Measurements from ENCODE around the gene TCOF1. TPM values are rescaled to one million over a fixed set of nuclear protein-coding genes. Genes with fewer than 3 reads are reported as not detected.

The TCOF1 gene
- total and polyA plus RNA-seq, 2 experiments from 2014 or later = 86.8 to 165 TPM

DNA sequence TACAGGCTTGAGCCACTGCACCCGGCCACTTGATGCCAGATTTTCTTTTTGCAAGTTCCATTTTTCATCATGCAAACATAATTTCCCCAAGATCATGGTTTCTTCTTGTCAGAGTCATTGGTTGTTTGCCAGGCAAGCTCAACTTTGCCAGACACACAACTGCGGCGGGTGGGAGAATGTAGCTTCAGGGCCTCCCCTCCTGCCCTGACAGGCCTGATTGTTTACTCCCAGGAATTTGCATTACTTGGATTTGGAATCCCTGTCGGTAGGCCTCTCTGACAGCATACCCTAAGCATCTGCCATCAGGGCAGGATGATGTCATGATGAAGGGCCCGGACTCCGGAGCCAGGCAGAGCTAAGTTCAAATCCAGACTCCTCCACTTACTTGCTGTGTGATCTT, 77.0 kb downstream of the TCOF1 start:
- Mint-ChIP-seq H3K9me3 (no peaks in the 10 kb centered on the region), H3K36me3 (ENCODE audit: low read depth) (no peaks in the 10 kb centered on the region; the same call in 2 of the 3 replicates), H3K27me3 (ENCODE audit: insufficient read depth, low read depth, poor library complexity) (peaks cover 15% of the 10 kb centered on the region), H3K4me1 (peaks cover 4% of the 10 kb centered on the region; the same call in 1 of the 3 replicates), H3K27ac (no peak overlapping the region), H3K4me3 (no peak overlapping the region)
- no peaks in the 10 kb centered on the region for H3K79me2 ChIP-seq (replicated peaks; ENCODE audit: insufficient read depth)
- no peak overlapping the region for H3K27ac ChIP-seq (ENCODE audit: low read depth)
- no peaks in the 10 kb centered on the region for H3K36me3 ChIP-seq (ENCODE audit: insufficient read depth)
- DNase-seq (ENCODE audit: low spot score) = no peak
- no peak for ATAC-seq
- TF ChIP-seq ZNF114 (CRISPR knock-in tag; IDR thresholded peaks at IDR 0.05) (no peak), NANOG (IDR thresholded peaks at IDR 0.05; ENCODE audit: borderline replicate concordance) (no peak), POLR2AphosphoS5 (IDR thresholded peaks at IDR 0.05; ENCODE audit: low read depth) (no peak)
- TF ChIP-seq, protein P1, sequence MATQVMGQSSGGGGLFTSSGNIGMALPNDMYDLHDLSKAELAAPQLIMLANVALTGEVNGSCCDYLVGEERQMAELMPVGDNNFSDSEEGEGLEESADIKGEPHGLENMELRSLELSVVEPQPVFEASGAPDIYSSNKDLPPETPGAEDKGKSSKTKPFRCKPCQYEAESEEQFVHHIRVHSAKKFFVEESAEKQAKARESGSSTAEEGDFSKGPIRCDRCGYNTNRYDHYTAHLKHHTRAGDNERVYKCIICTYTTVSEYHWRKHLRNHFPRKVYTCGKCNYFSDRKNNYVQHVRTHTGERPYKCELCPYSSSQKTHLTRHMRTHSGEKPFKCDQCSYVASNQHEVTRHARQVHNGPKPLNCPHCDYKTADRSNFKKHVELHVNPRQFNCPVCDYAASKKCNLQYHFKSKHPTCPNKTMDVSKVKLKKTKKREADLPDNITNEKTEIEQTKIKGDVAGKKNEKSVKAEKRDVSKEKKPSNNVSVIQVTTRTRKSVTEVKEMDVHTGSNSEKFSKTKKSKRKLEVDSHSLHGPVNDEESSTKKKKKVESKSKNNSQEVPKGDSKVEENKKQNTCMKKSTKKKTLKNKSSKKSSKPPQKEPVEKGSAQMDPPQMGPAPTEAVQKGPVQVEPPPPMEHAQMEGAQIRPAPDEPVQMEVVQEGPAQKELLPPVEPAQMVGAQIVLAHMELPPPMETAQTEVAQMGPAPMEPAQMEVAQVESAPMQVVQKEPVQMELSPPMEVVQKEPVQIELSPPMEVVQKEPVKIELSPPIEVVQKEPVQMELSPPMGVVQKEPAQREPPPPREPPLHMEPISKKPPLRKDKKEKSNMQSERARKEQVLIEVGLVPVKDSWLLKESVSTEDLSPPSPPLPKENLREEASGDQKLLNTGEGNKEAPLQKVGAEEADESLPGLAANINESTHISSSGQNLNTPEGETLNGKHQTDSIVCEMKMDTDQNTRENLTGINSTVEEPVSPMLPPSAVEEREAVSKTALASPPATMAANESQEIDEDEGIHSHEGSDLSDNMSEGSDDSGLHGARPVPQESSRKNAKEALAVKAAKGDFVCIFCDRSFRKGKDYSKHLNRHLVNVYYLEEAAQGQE (IDR thresholded peaks at IDR 0.05; ENCODE audit: unreplicated experiment) = no peak
- TF ChIP-seq, protein P2, sequence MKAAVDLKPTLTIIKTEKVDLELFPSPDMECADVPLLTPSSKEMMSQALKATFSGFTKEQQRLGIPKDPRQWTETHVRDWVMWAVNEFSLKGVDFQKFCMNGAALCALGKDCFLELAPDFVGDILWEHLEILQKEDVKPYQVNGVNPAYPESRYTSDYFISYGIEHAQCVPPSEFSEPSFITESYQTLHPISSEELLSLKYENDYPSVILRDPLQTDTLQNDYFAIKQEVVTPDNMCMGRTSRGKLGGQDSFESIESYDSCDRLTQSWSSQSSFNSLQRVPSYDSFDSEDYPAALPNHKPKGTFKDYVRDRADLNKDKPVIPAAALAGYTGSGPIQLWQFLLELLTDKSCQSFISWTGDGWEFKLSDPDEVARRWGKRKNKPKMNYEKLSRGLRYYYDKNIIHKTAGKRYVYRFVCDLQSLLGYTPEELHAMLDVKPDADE (IDR thresholded peaks at IDR 0.05) = no peak
- no peak overlapping the region for H3K4me2 ChIP-seq
- no peaks in the 10 kb centered on the region for H3K9me2 ChIP-seq (ENCODE audit: insufficient read depth)
- no peaks in the 10 kb centered on the region for H3K4me1 ChIP-seq (ENCODE audit: insufficient read depth)
- H3K4me3 ChIP-seq = no peak overlapping the region
- no peaks in the 10 kb centered on the region for H3F3A ChIP-seq (replicated peaks; ENCODE audit: low read depth)
- H3K27me3 ChIP-seq (ENCODE audit: insufficient read depth) = no peaks in the 10 kb centered on the region
- H4K20me1 ChIP-seq (replicated peaks; ENCODE audit: insufficient read depth) = no peaks in the 10 kb centered on the region
- no peak overlapping the region for H2AFZ ChIP-seq

DNA sequence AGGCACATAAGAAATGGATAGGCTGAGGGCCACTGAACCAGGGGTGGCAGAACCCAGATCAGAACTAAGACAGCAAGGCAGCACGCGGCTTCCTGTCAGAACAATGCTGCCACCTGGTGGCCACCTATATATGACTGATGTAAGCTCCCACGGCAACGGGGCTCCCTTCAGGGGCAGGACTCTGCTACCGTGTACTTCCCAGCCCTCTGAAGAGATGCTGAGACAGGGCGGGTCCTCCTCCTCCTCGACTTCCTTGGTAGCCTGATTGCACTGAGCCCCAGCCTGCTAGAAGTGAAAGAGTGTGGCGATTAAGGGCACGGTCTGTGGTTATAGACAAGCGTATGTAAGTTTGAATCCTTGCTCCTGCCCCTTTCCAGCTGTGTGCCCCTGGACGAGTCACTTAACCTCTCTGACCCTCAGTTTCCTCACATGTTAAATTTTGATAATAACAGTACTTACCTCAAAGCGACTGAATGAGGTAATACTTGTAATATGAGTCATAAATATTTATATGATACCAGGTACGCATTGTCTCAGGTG, 78.7 kb downstream of the TCOF1 start:
- Histone ChIP-seq H3K27ac (ENCODE audit: low read depth) (no peak overlapping the region), H4K20me1 (replicated peaks; ENCODE audit: insufficient read depth) (no peaks in the 10 kb centered on the region), H3K4me3 (no peak overlapping the region), H3K9me2 (ENCODE audit: insufficient read depth) (no peaks in the 10 kb centered on the region), H3K27me3 (ENCODE audit: insufficient read depth) (no peaks in the 10 kb centered on the region), H3F3A (replicated peaks; ENCODE audit: low read depth) (peaks cover 8% of the 10 kb centered on the region; the same call in 1 of the 2 replicates), H2AFZ (no peak overlapping the region), H3K4me2 (no peak overlapping the region), H3K36me3 (ENCODE audit: insufficient read depth) (no peaks in the 10 kb centered on the region), H3K79me2 (replicated peaks; ENCODE audit: insufficient read depth) (no peaks in the 10 kb centered on the region), H3K4me1 (ENCODE audit: insufficient read depth) (peaks cover 3% of the 10 kb centered on the region)
- Mint-ChIP-seq H3K27me3 (ENCODE audit: insufficient read depth, low read depth, poor library complexity) (peaks cover 14% of the 10 kb centered on the region), H3K4me1 (peaks cover 10% of the 10 kb centered on the region), H3K27ac (no peak overlapping the region), H3K4me3 (no peak overlapping the region), H3K9me3 (no peaks in the 10 kb centered on the region), H3K36me3 (ENCODE audit: low read depth) (no peaks in the 10 kb centered on the region; the same call in 2 of the 3 replicates)
- ATAC-seq (peak; percentile 92), DNase-seq (ENCODE audit: low spot score) (peak; percentile 98)
- TF ChIP-seq, protein P3, sequence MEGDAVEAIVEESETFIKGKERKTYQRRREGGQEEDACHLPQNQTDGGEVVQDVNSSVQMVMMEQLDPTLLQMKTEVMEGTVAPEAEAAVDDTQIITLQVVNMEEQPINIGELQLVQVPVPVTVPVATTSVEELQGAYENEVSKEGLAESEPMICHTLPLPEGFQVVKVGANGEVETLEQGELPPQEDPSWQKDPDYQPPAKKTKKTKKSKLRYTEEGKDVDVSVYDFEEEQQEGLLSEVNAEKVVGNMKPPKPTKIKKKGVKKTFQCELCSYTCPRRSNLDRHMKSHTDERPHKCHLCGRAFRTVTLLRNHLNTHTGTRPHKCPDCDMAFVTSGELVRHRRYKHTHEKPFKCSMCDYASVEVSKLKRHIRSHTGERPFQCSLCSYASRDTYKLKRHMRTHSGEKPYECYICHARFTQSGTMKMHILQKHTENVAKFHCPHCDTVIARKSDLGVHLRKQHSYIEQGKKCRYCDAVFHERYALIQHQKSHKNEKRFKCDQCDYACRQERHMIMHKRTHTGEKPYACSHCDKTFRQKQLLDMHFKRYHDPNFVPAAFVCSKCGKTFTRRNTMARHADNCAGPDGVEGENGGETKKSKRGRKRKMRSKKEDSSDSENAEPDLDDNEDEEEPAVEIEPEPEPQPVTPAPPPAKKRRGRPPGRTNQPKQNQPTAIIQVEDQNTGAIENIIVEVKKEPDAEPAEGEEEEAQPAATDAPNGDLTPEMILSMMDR (conservative IDR thresholded peaks at IDR 0.05; ENCODE audit: low read depth in 2 of 2) = peak; percentile 81 to 98
- TF ChIP-seq NANOG (IDR thresholded peaks at IDR 0.05; ENCODE audit: borderline replicate concordance) = no peak
- TF ChIP-seq CREB1 (CRISPR knock-in tag; IDR thresholded peaks at IDR 0.05; ENCODE audit: low read depth) = 0 out of 2 replicates have a peak, but pooled peaks have one; percentile 32
- no peak for TF ChIP-seq POLR2AphosphoS5 (IDR thresholded peaks at IDR 0.05; ENCODE audit: low read depth)
- TF ChIP-seq, protein P4, sequence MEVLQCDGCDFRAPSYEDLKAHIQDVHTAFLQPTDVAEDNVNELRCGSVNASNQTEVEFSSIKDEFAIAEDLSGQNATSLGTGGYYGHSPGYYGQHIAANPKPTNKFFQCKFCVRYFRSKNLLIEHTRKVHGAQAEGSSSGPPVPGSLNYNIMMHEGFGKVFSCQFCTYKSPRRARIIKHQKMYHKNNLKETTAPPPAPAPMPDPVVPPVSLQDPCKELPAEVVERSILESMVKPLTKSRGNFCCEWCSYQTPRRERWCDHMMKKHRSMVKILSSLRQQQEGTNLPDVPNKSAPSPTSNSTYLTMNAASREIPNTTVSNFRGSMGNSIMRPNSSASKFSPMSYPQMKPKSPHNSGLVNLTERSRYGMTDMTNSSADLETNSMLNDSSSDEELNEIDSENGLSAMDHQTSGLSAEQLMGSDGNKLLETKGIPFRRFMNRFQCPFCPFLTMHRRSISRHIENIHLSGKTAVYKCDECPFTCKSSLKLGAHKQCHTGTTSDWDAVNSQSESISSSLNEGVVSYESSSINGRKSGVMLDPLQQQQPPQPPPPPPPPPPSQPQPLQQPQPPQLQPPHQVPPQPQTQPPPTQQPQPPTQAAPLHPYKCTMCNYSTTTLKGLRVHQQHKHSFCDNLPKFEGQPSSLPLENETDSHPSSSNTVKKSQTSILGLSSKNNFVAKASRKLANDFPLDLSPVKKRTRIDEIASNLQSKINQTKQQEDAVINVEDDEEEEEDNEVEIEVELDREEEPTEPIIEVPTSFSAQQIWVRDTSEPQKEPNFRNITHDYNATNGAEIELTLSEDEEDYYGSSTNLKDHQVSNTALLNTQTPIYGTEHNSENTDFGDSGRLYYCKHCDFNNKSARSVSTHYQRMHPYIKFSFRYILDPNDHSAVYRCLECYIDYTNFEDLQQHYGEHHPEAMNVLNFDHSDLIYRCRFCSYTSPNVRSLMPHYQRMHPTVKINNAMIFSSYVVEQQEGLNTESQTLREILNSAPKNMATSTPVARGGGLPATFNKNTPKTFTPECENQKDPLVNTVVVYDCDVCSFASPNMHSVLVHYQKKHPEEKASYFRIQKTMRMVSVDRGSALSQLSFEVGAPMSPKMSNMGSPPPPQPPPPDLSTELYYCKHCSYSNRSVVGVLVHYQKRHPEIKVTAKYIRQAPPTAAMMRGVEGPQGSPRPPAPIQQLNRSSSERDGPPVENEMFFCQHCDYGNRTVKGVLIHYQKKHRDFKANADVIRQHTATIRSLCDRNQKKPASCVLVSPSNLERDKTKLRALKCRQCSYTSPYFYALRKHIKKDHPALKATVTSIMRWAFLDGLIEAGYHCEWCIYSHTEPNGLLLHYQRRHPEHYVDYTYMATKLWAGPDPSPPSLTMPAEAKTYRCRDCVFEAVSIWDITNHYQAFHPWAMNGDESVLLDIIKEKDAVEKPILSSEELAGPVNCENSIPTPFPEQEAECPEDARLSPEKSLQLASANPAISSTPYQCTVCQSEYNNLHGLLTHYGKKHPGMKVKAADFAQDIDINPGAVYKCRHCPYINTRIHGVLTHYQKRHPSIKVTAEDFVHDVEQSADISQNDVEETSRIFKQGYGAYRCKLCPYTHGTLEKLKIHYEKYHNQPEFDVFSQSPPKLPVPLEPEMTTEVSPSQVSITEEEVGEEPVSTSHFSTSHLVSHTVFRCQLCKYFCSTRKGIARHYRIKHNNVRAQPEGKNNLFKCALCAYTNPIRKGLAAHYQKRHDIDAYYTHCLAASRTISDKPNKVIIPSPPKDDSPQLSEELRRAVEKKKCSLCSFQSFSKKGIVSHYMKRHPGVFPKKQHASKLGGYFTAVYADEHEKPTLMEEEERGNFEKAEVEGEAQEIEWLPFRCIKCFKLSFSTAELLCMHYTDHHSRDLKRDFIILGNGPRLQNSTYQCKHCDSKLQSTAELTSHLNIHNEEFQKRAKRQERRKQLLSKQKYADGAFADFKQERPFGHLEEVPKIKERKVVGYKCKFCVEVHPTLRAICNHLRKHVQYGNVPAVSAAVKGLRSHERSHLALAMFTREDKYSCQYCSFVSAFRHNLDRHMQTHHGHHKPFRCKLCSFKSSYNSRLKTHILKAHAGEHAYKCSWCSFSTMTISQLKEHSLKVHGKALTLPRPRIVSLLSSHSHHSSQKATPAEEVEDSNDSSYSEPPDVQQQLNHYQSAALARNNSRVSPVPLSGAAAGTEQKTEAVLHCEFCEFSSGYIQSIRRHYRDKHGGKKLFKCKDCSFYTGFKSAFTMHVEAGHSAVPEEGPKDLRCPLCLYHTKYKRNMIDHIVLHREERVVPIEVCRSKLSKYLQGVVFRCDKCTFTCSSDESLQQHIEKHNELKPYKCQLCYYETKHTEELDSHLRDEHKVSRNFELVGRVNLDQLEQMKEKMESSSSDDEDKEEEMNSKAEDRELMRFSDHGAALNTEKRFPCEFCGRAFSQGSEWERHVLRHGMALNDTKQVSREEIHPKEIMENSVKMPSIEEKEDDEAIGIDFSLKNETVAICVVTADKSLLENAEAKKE (CRISPR knock-in tag; IDR thresholded peaks at IDR 0.05) = no peak

Data from GM23338 (cell line).